Psoas muscle (tissue), 8 donors: Measurements from ENCODE around the gene RAPGEF6. TPM values are rescaled to one million over a fixed set of nuclear protein-coding genes. Genes with fewer than 3 reads are reported as not detected.

Experiments used
- ATAC-seq, 4 donors: fragments of 200-7000 bp; cut with Tn5 transposase; one replicate each; pipeline ENCODE4 v1.9.1; 2020; ENCODE audit warnings: moderate library complexity in 3 of 4, mild to moderate bottlenecking in 2 of 4
- DNase-seq, 2 donors: peaks; one replicate each; pipeline ENCODE4 v3.0.0-alpha.2; 2020
- H3K27ac ChIP-seq: fragments of 200-600 bp; one replicate; pipeline ENCODE4 v1.8.0; 2022
- H3K27me3 ChIP-seq, 3 donors: fragments of 200-600 bp in 1 of 3; one replicate each; pipeline versions ENCODE4 v1.6.1 to v1.8.0; 2013 to 2022; ENCODE audit warnings: low read length in 2 of 3, mild to moderate bottlenecking in 2 of 3, moderate library complexity in 1 of 3; ENCODE audit not compliant: insufficient read depth in 3 of 3
- H3K36me3 ChIP-seq, 2 donors: fragments of 200-600 bp in 1 of 2; one replicate each; pipeline versions ENCODE4 v1.6.1 to v1.8.0; 2013 to 2022; ENCODE audit warnings: low read depth in 1 of 2, mild to moderate bottlenecking in 1 of 2, moderate library complexity in 1 of 2; ENCODE audit not compliant: insufficient read depth in 1 of 2
- H3K4me1 ChIP-seq: fragments of 200-600 bp; one replicate; pipeline ENCODE4 v1.8.0; 2022
- H3K4me3 ChIP-seq: fragments of 200-600 bp; one replicate; pipeline ENCODE4 v1.8.0; 2022; ENCODE audit warnings: mild to moderate bottlenecking
- H3K9me3 ChIP-seq: fragments of 200-600 bp; one replicate; pipeline ENCODE4 v1.8.0; 2022
- CTCF ChIP-seq: fragments of 200-600 bp; IDR thresholded peaks from one replicate; pipeline ENCODE4 v1.8.0; 2022; ENCODE audit warnings: antibody characterized with exemption
- WGBS, 3 donors: extraction: QIAGEN DNeasy Blood & Tissue Kit; methylation state at CpG; one replicate each; pipeline versions ENCODE4 v1.1.6 to v1.1.7; 2013; 5-methylcytosine and 5-hydroxymethylcytosine counted together
- intact Hi-C, 2 donors: fragments of 100-400 bp; cut with DNase I; formaldehyde crosslinking; loops; one replicate each; pipeline versions ENCODE4 v1.11.0 to v1.14.2; 2022
- polyA plus RNA-seq, 3 donors: library from polyadenylated mRNA; stranded (reverse); fragments of 200-250 nt; gene quantifications; one replicate each; pipeline ENCODE4 v1.2.3, GENCODE V29; 2013
- total RNA-seq, 4 donors: library from RNA; stranded (reverse); fragmentation: NEBNext Ultra II Directional in 2 of 4; extraction: Animal tissue kit (Norgen Biotek cat#: 25700) in 2 of 4; gene quantifications; one replicate each; pipeline versions ENCODE4 v1.2.1 to v1.2.4, GENCODE V29; 2021 to 2023
- donor health status: healthy with polysubstance abuse.
- donor health status: DM: no; HTN: no; CAD: no; lungs with moderate emphysema.
- donor health status: Bipolar disorder and iron deficiency.
- donor health status: healthy.
- donor health status: DM: yes; HTN: yes; CAD: no.
- donor health status: DM: no; HTN: no; CAD: no.
- donor health status: DM: no; HTN: no; CAD: no.
- donor health status: DM: yes; HTN: yes; CAD: no.

Gene RAPGEF6
- total and polyA plus RNA-seq, 7 donors = 1.7 to 14.1 (median 6.9) TPM

GRCh38 chr5:131426011-131426410 lies 209.0 kb downstream of the RAPGEF6 start:
- ATAC-seq (no peak), DNase-seq (no peak)
- H3K9me3 ChIP-seq = no peaks in the 10 kb centered on the region
- H3K4me3 ChIP-seq = no peak overlapping the region
- TF ChIP-seq CTCF = no peak
- H3K27ac ChIP-seq = no peak overlapping the region
- intact Hi-C loops = no loop called here
- WGBS, 3 donors = 93 to 98% (median 97%) methylated on average over 1 of the region's 1 CpG
- H3K36me3 ChIP-seq = peaks cover 9 to 73% of the 10 kb centered on the region in 2 donors
- no peaks in the 10 kb centered on the region for H3K4me1 ChIP-seq
- no peaks in the 10 kb centered on the region for H3K27me3 ChIP-seq

GRCh38 chr5:131423056-131423455 lies 212.0 kb downstream of the RAPGEF6 start:
- Histone ChIP-seq H3K4me1 (no peaks in the 10 kb centered on the region), H3K9me3 (no peaks in the 10 kb centered on the region), H3K27ac (no peak overlapping the region), H3K36me3 (peaks cover 4 to 51% of the 10 kb centered on the region in 2 donors), H3K27me3 (no peaks in the 10 kb centered on the region), H3K4me3 (no peak overlapping the region)
- 81 to 97% (median 92%) methylated on average over 2 of the region's 2 CpGs for WGBS, 3 donors
- ATAC-seq (no peak), DNase-seq (no peak)
- TF ChIP-seq CTCF = peak; percentile 10
- intact Hi-C loops = no loop called here

GRCh38 chr5:131419877-131420276 lies 215.2 kb downstream of the RAPGEF6 start:
- Histone ChIP-seq H3K9me3 (no peaks in the 10 kb centered on the region), H3K4me3 (no peak overlapping the region), H3K27me3 (no peaks in the 10 kb centered on the region), H3K36me3 (peaks cover 4 to 39% of the 10 kb centered on the region in 2 donors), H3K4me1 (no peaks in the 10 kb centered on the region), H3K27ac (no peak overlapping the region)
- DNase-seq (no peak), ATAC-seq (no peak)
- TF ChIP-seq CTCF = no peak
- intact Hi-C loops = loop anchor here (5.0 to 10.0 kb wide), 3 partner anchors 155 to 258 kb away; partner anchors contain the start of genes CDC42SE2 (in 1 of the 2) and HINT1 (in 1 of the 2)
- WGBS, 3 donors = 58 to 85% (median 79%) methylated on average over 4 of the region's 4 CpGs

GRCh38 chr5:131418846-131419245 lies 216.2 kb downstream of the RAPGEF6 start:
- H3K36me3 ChIP-seq = peaks cover 7 to 43% of the 10 kb centered on the region in 2 donors
- H3K9me3 ChIP-seq = no peaks in the 10 kb centered on the region
- no peak overlapping the region for H3K4me3 ChIP-seq
- H3K27me3 ChIP-seq = no peaks in the 10 kb centered on the region
- DNase-seq (no peak), ATAC-seq (no peak)
- TF ChIP-seq CTCF = no peak
- no peak overlapping the region for H3K27ac ChIP-seq
- intact Hi-C loops = loop anchor here (5.0 to 10.0 kb wide), 3 partner anchors 154 to 257 kb away; partner anchors contain the start of genes CDC42SE2 (in 1 of the 2) and HINT1 (in 1 of the 2)
- H3K4me1 ChIP-seq = no peaks in the 10 kb centered on the region
- WGBS, 3 donors = 91 to 94% (median 91%) methylated on average over 7 of the region's 7 CpGs
